ENCODE data around the gene SLC35G3. TPM values are rescaled to one million over a fixed set of nuclear protein-coding genes. Genes with fewer than 3 reads are reported as not detected.
"Not testable (repeated sequence)": the region's sequence is repeated elsewhere in the genome, so short reads cannot be mapped to it uniquely, and the experiment has no call there.

The SLC35G3 gene
- total RNA-seq, 2 experiments from 2014 or later = not detected

- DNase-seq (no peak), ATAC-seq (no peak)
- Mint-ChIP-seq H3K4me3 (no peak overlapping the region), H3K4me1 (no peaks in the 10 kb centered on the region), H3K27me3 (no peaks in the 10 kb centered on the region), H3K27ac (no peak overlapping the region), H3K9me3 (ENCODE audit: low read depth) (peaks cover 7% of the 10 kb centered on the region), H3K36me3 (peaks cover 6% of the 10 kb centered on the region)
- CTCF ChIA-PET = no interaction called here
These were observed 35.4 kb upstream of the SLC35G3 start for GRCh38 chr17:35229638-35230037.

GRCh38 chr17:35227546-35227945 is 33.4 kb upstream of the SLC35G3 start:
- no peak for DNase-seq
- H3K27me3 Mint-ChIP-seq = no peaks in the 10 kb centered on the region
- H3K36me3 Mint-ChIP-seq = peaks cover 15% of the 10 kb centered on the region
- peak overlapping the region; percentile 4 for H3K27ac Mint-ChIP-seq
- no peaks in the 10 kb centered on the region for H3K4me1 Mint-ChIP-seq
- peaks cover 14% of the 10 kb centered on the region for H3K9me3 Mint-ChIP-seq (ENCODE audit: low read depth)
- no peak overlapping the region for H3K4me3 Mint-ChIP-seq
- ATAC-seq = no peak
- CTCF ChIA-PET = interaction anchor here (2.1 kb wide), 1 partner anchor 13 kb away, joined by 9 read pairs; no protein-coding TSS in a partner anchor

- Mint-ChIP-seq H3K27ac (no peak overlapping the region), H3K36me3 (peaks cover 25% of the 10 kb centered on the region), H3K4me3 (no peak overlapping the region), H3K9me3 (ENCODE audit: low read depth) (peaks cover 9% of the 10 kb centered on the region), H3K27me3 (no peaks in the 10 kb centered on the region), H3K4me1 (peaks cover 6% of the 10 kb centered on the region)
- DNase-seq (no peak), ATAC-seq (no peak)
- CTCF ChIA-PET = no interaction called here
These were observed 30.2 kb upstream of the SLC35G3 start for GRCh38 chr17:35224436-35224835.

GRCh38 chr17:35222452-35222851 is 28.3 kb upstream of the SLC35G3 start:
- Mint-ChIP-seq H3K4me1 (peaks cover 23% of the 10 kb centered on the region), H3K9me3 (ENCODE audit: low read depth) (peaks cover 9% of the 10 kb centered on the region), H3K4me3 (no peak overlapping the region), H3K27me3 (no peaks in the 10 kb centered on the region), H3K36me3 (peaks cover 26% of the 10 kb centered on the region), H3K27ac (no peak overlapping the region)
- no peak for DNase-seq
- CTCF ChIA-PET = no interaction called here
- ATAC-seq = no peak

DNA sequence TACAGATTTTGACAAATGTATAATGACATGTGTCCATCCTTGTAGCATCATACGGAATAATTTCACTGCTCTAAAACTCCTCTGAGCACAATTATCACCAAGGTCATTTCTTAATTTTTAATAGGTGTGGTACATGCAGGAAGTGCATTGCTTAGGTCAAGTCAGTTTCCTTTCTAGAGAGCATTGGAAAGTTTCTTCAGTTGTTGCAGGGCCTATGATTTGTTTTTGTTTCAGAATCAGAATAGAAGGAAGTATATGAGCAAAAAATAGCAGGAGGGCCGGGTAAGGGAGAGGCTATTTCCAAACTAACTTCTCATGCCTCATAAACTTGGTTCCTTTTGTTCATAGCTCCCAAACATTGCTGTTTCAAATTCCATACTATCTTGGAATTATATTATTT is 24.7 kb upstream of the SLC35G3 start:
- ATAC-seq (peak; percentile 11), DNase-seq (no peak)
- Mint-ChIP-seq H3K9me3 (ENCODE audit: low read depth) (peaks cover 9% of the 10 kb centered on the region), H3K4me3 (peak overlapping the region; percentile 65), H3K4me1 (peaks cover 56% of the 10 kb centered on the region), H3K27ac (peak overlapping the region; percentile 97), H3K27me3 (no peaks in the 10 kb centered on the region), H3K36me3 (peaks cover 25% of the 10 kb centered on the region)
- CTCF ChIA-PET = interaction anchor here (1.3 kb wide), 1 partner anchor 23 kb away, joined by 5 read pairs; no protein-coding TSS in a partner anchor

- peaks cover 2% of the 10 kb centered on the region for H3K9me3 Mint-ChIP-seq (ENCODE audit: low read depth)
- H3K4me3 Mint-ChIP-seq = no peak overlapping the region
These were observed 22.9 kb upstream of the SLC35G3 start for GRCh38 chr17:35217107-35217506.

GRCh38 chr17:35214631-35215273 is 20.6 kb upstream of the SLC35G3 start:
- no peaks in the 10 kb centered on the region for H3K27me3 Mint-ChIP-seq
- DNase-seq (peak; percentile 67), ATAC-seq (peak; percentile 59)
- CTCF ChIA-PET = interaction anchor here (0.8 to 5.7 kb wide), 14 partner anchors 9 to 327 kb away, joined by 3 to 58 read pairs (median 4); partner anchors contain the start of genes SLFN12L and SLFN5
- peaks cover 4% of the 10 kb centered on the region for H3K9me3 Mint-ChIP-seq (ENCODE audit: low read depth)
- peaks cover 20% of the 10 kb centered on the region for H3K36me3 Mint-ChIP-seq
- H3K4me3 Mint-ChIP-seq = peak overlapping the region; percentile 70
- peak overlapping the region; percentile 98 for H3K27ac Mint-ChIP-seq
- peaks cover 83% of the 10 kb centered on the region for H3K4me1 Mint-ChIP-seq

More at GRCh38 chr17:35217107-35217506, 22.9 kb upstream of the SLC35G3 start:
- CTCF ChIA-PET = interaction anchor here (0.9 kb wide), 1 partner anchor 95 kb away, joined by 3 read pairs; no protein-coding TSS in a partner anchor
- ATAC-seq (no peak), DNase-seq (no peak)
- Mint-ChIP-seq H3K4me1 (peaks cover 74% of the 10 kb centered on the region), H3K36me3 (peaks cover 21% of the 10 kb centered on the region), H3K27ac (peak overlapping the region; percentile 37), H3K27me3 (no peaks in the 10 kb centered on the region)

GRCh38 chr17:35214192-35214591 is 20.0 kb upstream of the SLC35G3 start:
- ATAC-seq (peak; percentile 83), DNase-seq (peak; percentile 59)
- Mint-ChIP-seq H3K36me3 (peaks cover 24% of the 10 kb centered on the region), H3K4me3 (peak overlapping the region; percentile 70), H3K9me3 (ENCODE audit: low read depth) (peaks cover 4% of the 10 kb centered on the region), H3K27me3 (no peaks in the 10 kb centered on the region), H3K27ac (peak overlapping the region; percentile 98), H3K4me1 (peaks cover 78% of the 10 kb centered on the region)
- CTCF ChIA-PET = interaction anchor here (0.8 to 5.7 kb wide), 18 partner anchors 9 to 550 kb away, joined by 3 to 58 read pairs (median 4); partner anchors contain the start of genes SLFN12L and SLFN5

- Mint-ChIP-seq H3K4me3 (peak overlapping the region; percentile 70), H3K27me3 (no peaks in the 10 kb centered on the region), H3K36me3 (peaks cover 25% of the 10 kb centered on the region), H3K27ac (peak overlapping the region; percentile 98), H3K9me3 (ENCODE audit: low read depth) (peaks cover 4% of the 10 kb centered on the region), H3K4me1 (peaks cover 71% of the 10 kb centered on the region)
- ATAC-seq (no peak), DNase-seq (no peak)
- CTCF ChIA-PET = interaction anchor here (0.7 to 5.7 kb wide), 17 partner anchors 8 to 551 kb away, joined by 3 to 58 read pairs (median 5); partner anchors contain the start of genes SLFN12L and SLFN5
These were observed 19.3 kb upstream of the SLC35G3 start for GRCh38 chr17:35213412-35213940.

DNA sequence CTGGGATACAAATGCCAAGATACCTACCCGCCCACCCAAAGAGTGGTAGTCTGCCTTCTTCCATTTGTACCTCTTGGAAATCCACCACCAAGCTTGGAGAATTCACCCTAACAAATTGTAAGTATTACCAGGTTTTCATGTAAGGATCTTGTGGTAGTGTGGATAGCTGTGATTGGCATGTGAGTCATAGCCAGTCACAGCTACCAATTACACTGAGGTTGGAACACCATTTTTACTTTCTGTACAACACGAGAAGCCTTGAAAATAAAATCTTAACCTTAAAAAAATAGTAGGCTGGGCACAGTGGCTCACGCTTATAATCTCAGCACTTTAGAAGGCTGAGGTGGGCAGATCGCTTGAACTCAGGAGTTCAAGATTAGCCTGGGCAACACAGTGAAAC is 18.5 kb upstream of the SLC35G3 start:
- H3K36me3 Mint-ChIP-seq = peaks cover 23% of the 10 kb centered on the region
- no peak for DNase-seq
- no peaks in the 10 kb centered on the region for H3K27me3 Mint-ChIP-seq
- H3K9me3 Mint-ChIP-seq (ENCODE audit: low read depth) = peaks cover 4% of the 10 kb centered on the region
- peak overlapping the region; percentile 98 for H3K27ac Mint-ChIP-seq
- ATAC-seq = no peak
- CTCF ChIA-PET = interaction anchor here (1.0 to 5.7 kb wide), 6 partner anchors 15 to 551 kb away, joined by 4 to 58 read pairs (median 6); partner anchors contain the start of genes PEX12 and SLFN5
- H3K4me3 Mint-ChIP-seq = peak overlapping the region; percentile 36
- H3K4me1 Mint-ChIP-seq = peaks cover 63% of the 10 kb centered on the region

- CTCF ChIA-PET = interaction anchor here (5.7 kb wide), 1 partner anchor 31 kb away, joined by 58 read pairs; the partner anchor contains the start of gene SLFN5
- Mint-ChIP-seq H3K36me3 (peaks cover 25% of the 10 kb centered on the region), H3K4me1 (peaks cover 47% of the 10 kb centered on the region), H3K27ac (no peak overlapping the region), H3K9me3 (ENCODE audit: low read depth) (peaks cover 6% of the 10 kb centered on the region), H3K27me3 (no peaks in the 10 kb centered on the region), H3K4me3 (no peak overlapping the region)
- ATAC-seq (no peak), DNase-seq (no peak)
These were observed 16.5 kb upstream of the SLC35G3 start for GRCh38 chr17:35210741-35211140.

GRCh38 chr17:35202582-35202981 is 8.4 kb upstream of the SLC35G3 start:
- ATAC-seq, H3K4me3 Mint-ChIP-seq, H3K27me3 Mint-ChIP-seq, H3K4me1 Mint-ChIP-seq, H3K27ac Mint-ChIP-seq, DNase-seq: not testable (repeated sequence)
- Mint-ChIP-seq H3K9me3 (ENCODE audit: low read depth) (peaks cover 18% of the 10 kb centered on the region), H3K36me3 (peaks cover 14% of the 10 kb centered on the region)
- CTCF ChIA-PET = interaction anchor here (2.2 kb wide), 1 partner anchor 11 kb away, joined by 4 read pairs; no protein-coding TSS in a partner anchor

DNA sequence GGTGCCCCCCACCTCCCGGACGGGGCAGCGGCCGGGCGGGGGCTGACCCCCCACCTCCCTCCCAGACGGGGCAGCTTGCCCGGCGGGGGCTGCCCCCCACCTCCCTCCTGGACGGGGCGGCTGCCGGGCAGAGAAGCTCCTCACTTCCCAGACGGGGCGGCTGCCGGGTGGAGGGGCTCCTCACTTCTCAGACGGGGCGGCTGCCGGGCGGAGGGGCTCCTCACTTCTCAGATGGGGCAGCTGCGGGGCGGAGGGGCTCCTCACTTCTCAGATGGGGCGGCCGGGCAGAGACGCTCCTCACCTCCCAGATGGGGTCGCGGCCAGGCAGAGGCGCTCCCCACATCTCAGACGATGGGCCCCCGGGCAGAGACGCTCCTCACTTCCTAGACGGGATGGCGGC is 869 bp upstream of the SLC35G3 start:
- H3K27me3 Mint-ChIP-seq, H3K27ac Mint-ChIP-seq, H3K4me3 Mint-ChIP-seq, DNase-seq, CTCF ChIA-PET, ATAC-seq, H3K4me1 Mint-ChIP-seq, H3K36me3 Mint-ChIP-seq: not testable (repeated sequence)
- peaks cover 17% of the 10 kb centered on the region for H3K9me3 Mint-ChIP-seq (ENCODE audit: low read depth)

Data from activated CD8-positive, alpha-beta memory T cell treated with anti-CD3 and anti-CD28 coated beads, Interleukin-2, amount 10 ng/mL, durations not matched to agents 7 days and 5 days (primary cell).